Measurements from ENCODE around the gene CC2D2B. TPM values are rescaled to one million over a fixed set of nuclear protein-coding genes. Genes with fewer than 3 reads are reported as not detected.

The CC2D2B gene
- total RNA-seq, 1 experiment from 2014 or later: not detected

- Mint-ChIP-seq H3K36me3 (ENCODE audit: insufficient read depth, unreplicated experiment) (no peaks in the 10 kb centered on the region), H3K9me3 (ENCODE audit: unreplicated experiment) (no peaks in the 10 kb centered on the region), H3K4me3 (ENCODE audit: unreplicated experiment) (no peak overlapping the region), H3K27ac (ENCODE audit: low read depth, unreplicated experiment) (no peak overlapping the region), H3K4me1 (ENCODE audit: insufficient read depth, unreplicated experiment) (peaks cover 5% of the 10 kb centered on the region), H3K27me3 (ENCODE audit: insufficient read depth, unreplicated experiment) (peaks cover 25% of the 10 kb centered on the region)
- no peak for DNase-seq (ENCODE audit: unreplicated experiment)
- intact Hi-C loops (cut with micrococcal nuclease): loop anchor here (10.0 kb wide), 1 partner anchor 121 kb away; the partner anchor contains the start of gene ZNF518A
- ChIA-PET POLR2A (interaction anchor here (0.6 kb wide), 1 partner anchor 53 kb away, joined by 3 read pairs; no protein-coding TSS in a partner anchor), CTCF (interaction anchor here (0.7 to 10.8 kb wide), 5 partner anchors 10 to 1386 kb away, joined by 3 to 170 read pairs (median 3); partner anchors contain the start of gene TCTN3)
- no TSS peak for BruUV-seq (replicated peaks)
- TF ChIP-seq CTCF (IDR thresholded peaks at IDR 0.05; ENCODE audit: unreplicated experiment): no peak
Measured at GRCh38 chr10:96013956-96014355, 106.2 kb downstream of the CC2D2B start.

DNA sequence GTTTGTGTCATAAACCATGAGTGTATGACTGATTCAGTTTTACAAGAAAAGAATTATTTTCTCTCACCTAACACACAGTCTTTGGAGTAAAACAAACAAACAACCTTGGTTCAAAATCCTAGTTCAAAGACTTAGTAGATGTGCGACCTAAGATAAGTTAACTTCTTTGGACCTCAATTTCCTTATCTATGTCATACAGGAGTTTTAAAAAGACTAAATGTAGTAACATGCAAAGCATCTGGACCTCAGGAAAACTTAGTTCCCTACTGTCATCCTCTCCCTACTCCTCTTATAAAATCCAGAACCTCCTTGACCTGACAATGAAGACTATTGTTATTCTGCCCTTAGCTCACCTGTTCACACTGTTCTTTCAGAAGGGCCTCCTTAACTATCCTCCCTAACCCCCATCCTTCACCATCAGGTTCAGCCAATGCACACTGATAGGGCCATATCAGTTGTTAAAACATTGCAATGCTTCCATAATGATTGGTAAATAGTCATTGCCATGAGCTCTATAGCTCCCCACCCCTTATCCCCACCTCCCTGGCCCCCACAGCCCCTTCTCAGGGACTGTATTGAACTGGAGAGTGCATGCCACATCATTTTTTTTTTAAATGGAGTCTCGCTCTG, 106.8 kb downstream of the CC2D2B start:
- Mint-ChIP-seq H3K9me3 (ENCODE audit: unreplicated experiment) (no peaks in the 10 kb centered on the region), H3K4me3 (ENCODE audit: unreplicated experiment) (no peak overlapping the region), H3K27me3 (ENCODE audit: insufficient read depth, unreplicated experiment) (peaks cover 19% of the 10 kb centered on the region), H3K36me3 (ENCODE audit: insufficient read depth, unreplicated experiment) (no peaks in the 10 kb centered on the region), H3K4me1 (ENCODE audit: insufficient read depth, unreplicated experiment) (peaks cover 5% of the 10 kb centered on the region), H3K27ac (ENCODE audit: low read depth, unreplicated experiment) (no peak overlapping the region)
- ChIA-PET CTCF (interaction anchor here (0.7 to 10.8 kb wide), 5 partner anchors 10 to 1386 kb away, joined by 3 to 170 read pairs (median 3); partner anchors contain the start of gene TCTN3), POLR2A (no interaction called here)
- DNase-seq (ENCODE audit: unreplicated experiment): no peak
- intact Hi-C loops (cut with micrococcal nuclease): loop anchor here (5.0 to 10.0 kb wide), 2 partner anchors 120 to 328 kb away; partner anchors contain the start of gene ZNF518A
- BruUV-seq (replicated peaks): no TSS peak
- no peak for TF ChIP-seq CTCF (IDR thresholded peaks at IDR 0.05; ENCODE audit: unreplicated experiment)

DNA sequence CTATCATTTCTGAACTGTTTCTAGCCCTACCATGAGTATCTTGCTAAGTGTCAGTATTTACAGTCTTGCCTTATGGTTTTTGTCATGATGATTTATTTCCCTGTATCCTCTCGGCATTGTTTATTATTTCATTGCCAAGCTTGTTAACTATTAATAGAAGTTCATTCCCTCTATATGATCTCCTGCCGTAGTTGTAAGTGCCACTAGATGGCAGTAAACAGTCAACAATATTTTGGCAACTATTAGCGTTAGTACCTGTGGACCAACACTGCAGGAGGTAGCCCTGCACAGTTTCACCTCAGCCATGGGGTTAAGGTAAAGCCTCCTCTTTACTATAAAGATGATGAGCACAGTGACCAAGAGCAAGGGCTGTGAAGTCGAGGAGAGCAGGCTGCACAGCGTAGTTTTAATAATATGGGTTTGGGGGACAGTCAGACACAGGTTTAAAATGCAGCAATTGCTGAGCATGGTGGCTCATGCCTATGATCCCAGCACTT, 109.5 kb downstream of the CC2D2B start:
- H3K27me3 Mint-ChIP-seq (ENCODE audit: insufficient read depth, unreplicated experiment): peaks cover 10% of the 10 kb centered on the region
- intact Hi-C loops (cut with micrococcal nuclease): loop anchor here (1.0 to 10.0 kb wide), 4 partner anchors 118 to 325 kb away; partner anchors contain the start of gene ZNF518A
- DNase-seq (ENCODE audit: unreplicated experiment): peak; percentile 75
- CTCF ChIA-PET: interaction anchor here (0.6 to 10.8 kb wide), 58 partner anchors 8 to 1850 kb away, joined by 3 to 170 read pairs (median 4); partner anchors contain the start of genes BLNK and TCTN3
- peak; percentile 32 for TF ChIP-seq CTCF (IDR thresholded peaks at IDR 0.05; ENCODE audit: unreplicated experiment)
- H3K4me1 Mint-ChIP-seq (ENCODE audit: insufficient read depth, unreplicated experiment): peaks cover 5% of the 10 kb centered on the region
- H3K36me3 Mint-ChIP-seq (ENCODE audit: insufficient read depth, unreplicated experiment): no peaks in the 10 kb centered on the region
- no peak overlapping the region for H3K4me3 Mint-ChIP-seq (ENCODE audit: unreplicated experiment)
- H3K27ac Mint-ChIP-seq (ENCODE audit: low read depth, unreplicated experiment): no peak overlapping the region
- BruUV-seq (replicated peaks): no TSS peak
- POLR2A ChIA-PET: interaction anchor here (0.6 to 0.8 kb wide), 3 partner anchors 73 to 112 kb away, joined by 3 read pairs; no protein-coding TSS in a partner anchor
- no peaks in the 10 kb centered on the region for H3K9me3 Mint-ChIP-seq (ENCODE audit: unreplicated experiment)

GRCh38 chr10:96021332-96021731, 113.6 kb downstream of the CC2D2B start:
- ChIA-PET CTCF (interaction anchor here (0.5 to 1.4 kb wide), 8 partner anchors 14 to 1213 kb away, joined by 3 to 7 read pairs (median 3); partner anchors contain the start of gene ZNF518A), POLR2A (no interaction called here)
- Mint-ChIP-seq H3K27me3 (ENCODE audit: insufficient read depth, unreplicated experiment) (no peaks in the 10 kb centered on the region), H3K27ac (ENCODE audit: low read depth, unreplicated experiment) (no peak overlapping the region), H3K4me3 (ENCODE audit: unreplicated experiment) (no peak overlapping the region), H3K4me1 (ENCODE audit: insufficient read depth, unreplicated experiment) (peaks cover 5% of the 10 kb centered on the region), H3K9me3 (ENCODE audit: unreplicated experiment) (no peaks in the 10 kb centered on the region), H3K36me3 (ENCODE audit: insufficient read depth, unreplicated experiment) (no peaks in the 10 kb centered on the region)
- no peak for TF ChIP-seq CTCF (IDR thresholded peaks at IDR 0.05; ENCODE audit: unreplicated experiment)
- no TSS peak for BruUV-seq (replicated peaks)
- intact Hi-C loops (cut with micrococcal nuclease): no loop called here
- DNase-seq (ENCODE audit: unreplicated experiment): no peak
